Keratinocyte (primary cell): ENCODE results near the gene ITPA.

Source experiments
- CTCF ChIP-seq, 3 experiments: IDR thresholded peaks in 1 of 3; conservative IDR thresholded peaks in 1 of 3; optimal IDR thresholded peaks in 1 of 3; 2 replicates in 2 of 3; 3 replicates in 1 of 3; pipeline versions ENCODE3 to v1.5.1; 2011; ENCODE audit warnings: low read length in 3 of 3, mild to moderate bottlenecking in 3 of 3, moderate library complexity in 2 of 3, control low read depth in 1 of 3, inconsistent platforms in 1 of 3; ENCODE audit not compliant: insufficient read depth in 2 of 3; ENCODE audit errors: extremely low read depth in 1 of 3
- EZH2 ChIP-seq: IDR thresholded peaks from one replicate; pipeline ENCODE4 v1.6.1; 2012; ENCODE audit warnings: inconsistent platforms, mild to moderate bottlenecking, low read length, moderate library complexity

- TF ChIP-seq CTCF (optimal IDR thresholded peaks at IDR 0.05 in 1 of 3, IDR thresholded peaks at IDR 0.05 in 1 of 3, conservative IDR thresholded peaks at IDR 0.05 in 1 of 3; ENCODE audit: extremely low read depth in 1 of 3, insufficient read depth in 2 of 3, low read length in 3 of 3): no peak
- TF ChIP-seq EZH2: no peak
These were observed 5.8 kb upstream of the ITPA start for GRCh38 chr20:3203315-3204123.
